Esophagus (tissue), 2 donors: ENCODE measurements around the gene LDHAL6B. TPM values are rescaled to one million over a fixed set of nuclear protein-coding genes. Genes with fewer than 3 reads are reported as not detected.
A peak's percentile ranks its signal among the peaks of the same experiment; 100 is the strongest.

Source experiments
- H3K27ac ChIP-seq, 2 donors: one replicate each; pipeline ENCODE4 v1.5.1; 2013; ENCODE audit warnings: low read depth in 2 of 2, mild to moderate bottlenecking in 2 of 2, inconsistent platforms in 1 of 2, low read length in 1 of 2, moderate library complexity in 1 of 2
- H3K27me3 ChIP-seq, 2 donors: one replicate each; pipeline ENCODE4 v1.6.1; 2013; ENCODE audit warnings: low read length in 2 of 2, control low read depth in 1 of 2, mild to moderate bottlenecking in 1 of 2; ENCODE audit not compliant: insufficient read depth in 2 of 2, control insufficient read depth in 1 of 2
- H3K36me3 ChIP-seq, 2 donors: one replicate each; pipeline ENCODE4 v1.6.1; 2013; ENCODE audit warnings: low read length in 1 of 2; ENCODE audit not compliant: control insufficient read depth in 2 of 2, insufficient read depth in 2 of 2
- H3K4me1 ChIP-seq, 2 donors: one replicate each; pipeline ENCODE4 v1.6.1; 2013; ENCODE audit warnings: low read length in 1 of 2; ENCODE audit not compliant: control insufficient read depth in 2 of 2, insufficient read depth in 2 of 2
- H3K4me3 ChIP-seq, 2 donors: one replicate each; pipeline ENCODE4 v1.5.1; 2013; ENCODE audit warnings: low read length in 2 of 2, mild to moderate bottlenecking in 2 of 2, low read depth in 1 of 2, moderate library complexity in 1 of 2
- H3K9me3 ChIP-seq, 2 donors: one replicate each; pipeline ENCODE4 v1.6.1; 2013; ENCODE audit warnings: mild to moderate bottlenecking in 2 of 2, low read depth in 1 of 2, low read length in 1 of 2, moderate library complexity in 1 of 2; ENCODE audit not compliant: control insufficient read depth in 2 of 2, insufficient read depth in 1 of 2
- WGBS, 2 donors: extraction: QIAGEN DNeasy Blood & Tissue Kit; methylation state at CpG; one replicate each; pipeline ENCODE4 v1.1.7; 2013; 5-methylcytosine and 5-hydroxymethylcytosine counted together
- polyA plus RNA-seq, 2 donors: library from polyadenylated mRNA; stranded (reverse); fragments of 200-250 nt; gene quantifications; one replicate each; pipeline ENCODE4 v1.2.3, GENCODE V29; 2013
- donor health status: healthy with polysubstance abuse.
- donor health status: Bipolar disorder and iron deficiency.

Gene LDHAL6B
- polyA plus RNA-seq, 2 donors = not detected

DNA sequence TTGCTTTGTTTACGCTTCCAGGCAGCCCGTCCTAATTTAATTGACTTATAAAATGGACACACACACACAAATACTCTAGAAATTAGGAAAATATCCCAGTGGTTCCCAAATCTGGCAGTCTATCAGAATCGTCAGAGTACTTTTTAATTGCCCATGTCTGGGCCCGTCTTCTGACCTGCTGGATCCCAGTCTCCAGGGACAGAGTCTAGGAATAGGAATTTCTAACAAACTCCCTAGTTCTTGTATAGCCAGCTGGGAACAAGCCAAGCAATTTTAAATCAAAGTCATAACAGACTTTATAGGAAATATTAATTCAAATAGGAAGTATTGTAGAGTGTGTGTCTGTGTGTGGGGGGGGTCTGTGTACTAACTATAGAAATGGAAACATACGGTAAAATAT lies 33.4 kb downstream of the LDHAL6B start:
- Histone ChIP-seq H3K36me3 (no peaks in the 10 kb centered on the region), H3K27me3 (no peaks in the 10 kb centered on the region), H3K9me3 (no peaks in the 10 kb centered on the region), H3K4me1 (no peaks in the 10 kb centered on the region), H3K27ac (no peak overlapping the region), H3K4me3 (no peak overlapping the region)
- WGBS, 2 donors = 70 to 82% methylated on average over 5 of the region's 5 CpGs

GRCh38 chr15:59242649-59243048 lies 36.0 kb downstream of the LDHAL6B start:
- 90 to 95% methylated on average over 2 of the region's 2 CpGs for WGBS, 2 donors
- H3K27ac ChIP-seq = no peak overlapping the region
- H3K27me3 ChIP-seq = no peaks in the 10 kb centered on the region
- no peaks in the 10 kb centered on the region for H3K36me3 ChIP-seq
- no peaks in the 10 kb centered on the region for H3K4me1 ChIP-seq
- H3K4me3 ChIP-seq = no peak overlapping the region
- H3K9me3 ChIP-seq = no peaks in the 10 kb centered on the region

GRCh38 chr15:59243622-59244021 lies 37.0 kb downstream of the LDHAL6B start:
- 72 to 87% methylated on average over 5 of the region's 5 CpGs for WGBS, 2 donors
- no peak overlapping the region for H3K4me3 ChIP-seq
- no peaks in the 10 kb centered on the region for H3K36me3 ChIP-seq

GRCh38 chr15:59244337-59244736 lies 37.7 kb downstream of the LDHAL6B start:
- 86 to 90% methylated on average over 3 of the region's 3 CpGs for WGBS, 2 donors

More at GRCh38 chr15:59243622-59244021, 37.0 kb downstream of the LDHAL6B start:
- H3K4me1 ChIP-seq = no peaks in the 10 kb centered on the region
- no peak overlapping the region for H3K27ac ChIP-seq
- H3K9me3 ChIP-seq = no peaks in the 10 kb centered on the region
- H3K27me3 ChIP-seq = no peaks in the 10 kb centered on the region

GRCh38 chr15:59245559-59245958 lies 38.9 kb downstream of the LDHAL6B start:
- H3K36me3 ChIP-seq = peaks cover 0 to 3% of the 10 kb centered on the region in 2 donors
- 74 to 78% methylated on average over 2 of the region's 2 CpGs for WGBS, 2 donors
- no peaks in the 10 kb centered on the region for H3K9me3 ChIP-seq
- no peaks in the 10 kb centered on the region for H3K27me3 ChIP-seq
- no peak overlapping the region for H3K4me3 ChIP-seq
- peaks cover 0 to 8% of the 10 kb centered on the region in 2 donors for H3K4me1 ChIP-seq
- H3K27ac ChIP-seq = no peak overlapping the region

More at GRCh38 chr15:59244337-59244736, 37.7 kb downstream of the LDHAL6B start:
- no peaks in the 10 kb centered on the region for H3K9me3 ChIP-seq
- no peak overlapping the region for H3K27ac ChIP-seq
- H3K36me3 ChIP-seq = no peaks in the 10 kb centered on the region
- no peak overlapping the region for H3K4me3 ChIP-seq
- H3K27me3 ChIP-seq = no peaks in the 10 kb centered on the region
- H3K4me1 ChIP-seq = no peaks in the 10 kb centered on the region

DNA sequence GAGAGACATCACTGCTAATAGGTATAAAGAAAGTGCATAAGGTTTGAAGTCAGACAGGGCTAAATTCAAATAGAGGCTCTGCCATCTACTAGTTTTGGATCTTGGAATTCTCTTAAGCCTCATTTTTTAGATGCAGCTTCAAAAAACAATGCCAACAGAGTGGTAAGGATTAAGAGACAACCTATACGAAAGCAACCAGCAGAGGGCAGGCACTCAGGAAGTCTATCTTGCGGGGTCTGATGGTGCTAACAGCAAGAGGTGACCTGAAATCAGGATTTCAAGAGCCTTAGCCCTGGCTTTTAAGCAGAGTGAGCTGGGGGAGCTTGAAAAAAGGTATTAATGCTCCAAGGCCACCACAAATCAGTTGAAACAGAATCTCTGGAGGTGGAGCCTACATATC lies 40.7 kb downstream of the LDHAL6B start:
- H3K27ac ChIP-seq = no peak overlapping the region
- H3K4me3 ChIP-seq = no peak overlapping the region
- no peaks in the 10 kb centered on the region for H3K9me3 ChIP-seq
- H3K4me1 ChIP-seq = peaks cover 0 to 11% of the 10 kb centered on the region in 2 donors
- H3K36me3 ChIP-seq = peaks cover 0 to 3% of the 10 kb centered on the region in 2 donors
- 5 to 12% methylated on average over 2 of the region's 2 CpGs for WGBS, 2 donors
- no peaks in the 10 kb centered on the region for H3K27me3 ChIP-seq

GRCh38 chr15:59249816-59250215 lies 43.2 kb downstream of the LDHAL6B start:
- Histone ChIP-seq H3K4me1 (peaks cover 0 to 11% of the 10 kb centered on the region in 2 donors), H3K27me3 (no peaks in the 10 kb centered on the region), H3K36me3 (peaks cover 0 to 3% of the 10 kb centered on the region in 2 donors), H3K9me3 (no peaks in the 10 kb centered on the region), H3K27ac (peak overlapping the region; percentile 51 to 69), H3K4me3 (no peak overlapping the region)
- 61 to 66% methylated on average over 5 of the region's 5 CpGs for WGBS, 2 donors

- Histone ChIP-seq H3K4me3 (no peak overlapping the region), H3K4me1 (peaks cover 0 to 11% of the 10 kb centered on the region in 2 donors), H3K27me3 (no peaks in the 10 kb centered on the region), H3K9me3 (no peaks in the 10 kb centered on the region), H3K36me3 (peaks cover 0 to 3% of the 10 kb centered on the region in 2 donors), H3K27ac (peak overlapping the region; percentile 51 to 69)
- WGBS, 2 donors = 82 to 87% methylated on average over 13 of the region's 13 CpGs
Observed at GRCh38 chr15:59250249-59250648, 43.6 kb downstream of the LDHAL6B start.

DNA sequence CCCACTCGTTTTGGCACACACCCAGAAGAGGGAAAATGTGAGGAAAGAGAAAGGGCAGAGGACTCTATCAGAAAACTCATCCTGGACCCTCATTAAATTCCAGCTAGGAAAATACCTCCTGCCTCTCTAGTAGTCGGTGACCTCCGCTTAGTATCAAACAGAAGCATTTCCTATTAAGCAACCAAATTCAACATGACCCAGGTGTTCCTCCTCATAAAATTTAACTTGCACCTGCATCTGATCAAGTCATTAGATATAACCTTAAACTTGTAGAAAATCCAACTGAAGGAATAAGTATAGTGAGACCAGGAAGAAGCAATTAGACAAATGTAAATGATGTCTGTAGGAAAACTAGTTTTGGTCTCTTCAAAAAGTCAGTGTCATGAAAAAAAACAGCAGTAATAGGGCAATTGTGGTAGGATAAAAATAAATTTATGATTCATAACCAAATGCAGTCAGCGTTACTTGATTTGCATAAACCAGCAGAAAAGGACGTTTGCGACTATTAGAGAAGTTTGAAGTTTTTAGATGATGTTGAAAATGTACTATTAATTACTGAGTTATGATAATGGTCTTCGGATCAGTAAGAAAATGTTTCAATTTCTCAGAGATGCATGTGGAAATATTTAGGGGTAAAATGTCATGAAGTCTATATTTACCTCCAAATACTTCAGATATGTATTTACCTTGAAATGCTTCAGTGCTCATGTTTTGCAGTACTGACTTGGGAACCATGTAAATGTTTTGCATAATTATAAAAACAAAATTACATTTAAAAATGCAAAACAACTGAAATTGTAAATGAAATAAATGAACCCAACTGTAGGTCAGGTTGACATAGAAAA lies 44.6 kb downstream of the LDHAL6B start:
- 67 to 69% methylated on average over 7 of the region's 7 CpGs for WGBS, 2 donors

GRCh38 chr15:59252137-59252536 lies 45.5 kb downstream of the LDHAL6B start:
- no peaks in the 10 kb centered on the region for H3K27me3 ChIP-seq
- no peak overlapping the region for H3K4me3 ChIP-seq
- H3K4me1 ChIP-seq = peaks cover 0 to 11% of the 10 kb centered on the region in 2 donors
- 88 to 94% methylated on average over 5 of the region's 5 CpGs for WGBS, 2 donors
- H3K9me3 ChIP-seq = no peaks in the 10 kb centered on the region
- H3K36me3 ChIP-seq = peaks cover 0 to 3% of the 10 kb centered on the region in 2 donors
- H3K27ac ChIP-seq = no peak overlapping the region

More for the DNA sequence above, 44.6 kb downstream of the LDHAL6B start:
- Histone ChIP-seq H3K36me3 (peaks cover 0 to 3% of the 10 kb centered on the region in 2 donors), H3K4me3 (no peak overlapping the region), H3K27me3 (no peaks in the 10 kb centered on the region), H3K9me3 (no peaks in the 10 kb centered on the region), H3K4me1 (peaks cover 0 to 11% of the 10 kb centered on the region in 2 donors), H3K27ac (peak overlapping the region; percentile 41 to 67)
